IPS-11a (cell line): Measurements from ENCODE around the gene GPX3.

Experiments used
- H3K4me3 ChIP-seq: one replicate; pipeline ENCODE4 v1.5.1; 2013; ENCODE audit warnings: low read depth, low read length, control low read depth

GPX3 gene

GRCh38 chr5:151012862-151013261 lies 7.5 kb upstream of the GPX3 start:
- H3K4me3 ChIP-seq: no peak overlapping the region

GRCh38 chr5:151014680-151015343 lies 5.6 kb upstream of the GPX3 start:
- no peak overlapping the region for H3K4me3 ChIP-seq

DNA sequence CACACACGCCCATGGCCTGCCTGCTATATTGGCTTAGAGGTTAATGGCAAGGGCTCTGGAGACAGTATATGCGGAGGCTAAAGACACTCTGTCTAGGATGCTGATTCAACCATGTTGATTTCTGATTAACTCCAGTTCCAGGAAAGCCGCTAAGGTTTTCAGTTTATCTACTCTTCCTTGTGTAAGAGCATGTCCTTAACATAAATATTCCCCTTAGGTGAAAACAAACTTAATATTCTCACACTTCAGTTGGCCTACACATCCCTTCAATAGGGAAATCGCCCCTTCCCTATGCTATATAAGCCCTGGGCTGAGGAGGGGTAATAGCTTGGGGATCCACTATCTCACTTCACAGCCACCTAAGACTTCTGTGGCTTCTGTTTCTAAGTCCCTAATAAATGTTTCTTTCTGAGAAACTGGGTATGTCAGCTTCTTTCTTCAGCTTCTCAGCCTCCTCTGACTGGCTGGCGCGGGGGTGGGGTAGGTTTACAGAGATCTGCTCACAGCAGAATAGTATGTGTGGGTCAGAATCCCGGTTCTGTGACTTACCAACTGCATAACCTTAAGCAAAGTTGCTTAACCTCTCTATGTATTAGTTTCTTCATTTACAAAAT lies 4.3 kb upstream of the GPX3 start:
- H3K4me3 ChIP-seq: no peak overlapping the region

- no peak overlapping the region for H3K4me3 ChIP-seq
Measured at GRCh38 chr5:151016700-151017099, 3.7 kb upstream of the GPX3 start.

DNA sequence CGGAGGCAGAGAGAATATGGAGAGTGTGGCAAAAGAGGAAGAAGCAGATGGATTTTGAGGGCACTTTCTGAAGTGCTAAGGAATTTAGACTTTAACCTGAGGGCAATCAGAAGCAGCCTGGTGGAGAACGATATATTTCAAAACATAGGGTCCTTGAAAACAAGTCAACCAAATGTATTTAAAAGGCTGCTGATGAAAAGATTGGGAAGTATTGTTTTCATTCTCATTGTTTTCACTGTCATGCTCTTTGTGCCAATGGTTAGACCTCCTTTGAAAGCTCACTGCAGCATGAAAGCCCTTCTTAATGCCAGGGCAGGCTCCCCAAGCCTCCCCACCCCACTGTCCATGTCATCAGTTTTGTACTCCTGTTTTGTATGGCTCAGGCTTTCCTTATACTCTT lies 2.5 kb upstream of the GPX3 start:
- no peak overlapping the region for H3K4me3 ChIP-seq

DNA sequence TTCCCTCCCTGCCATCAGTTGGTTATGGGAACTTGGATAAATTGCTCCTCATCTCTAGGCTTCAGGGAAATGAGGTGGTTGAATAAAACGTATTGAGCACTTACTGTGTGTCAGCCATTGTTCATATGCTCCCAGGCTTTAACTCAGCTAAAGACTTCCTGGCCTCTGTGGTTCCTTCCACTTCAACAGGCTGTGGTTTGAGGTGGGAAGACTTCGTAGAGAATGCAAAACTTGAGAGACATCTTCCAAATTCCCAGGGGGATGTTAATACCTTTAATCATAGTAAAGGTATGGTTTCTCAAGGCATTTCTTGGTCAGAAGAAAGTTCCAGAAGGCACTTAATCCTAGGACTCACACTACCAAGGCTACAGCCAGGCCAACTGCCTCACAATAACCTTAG lies 1.5 kb upstream of the GPX3 start:
- H3K4me3 ChIP-seq: no peak overlapping the region

- H3K4me3 ChIP-seq: no peak overlapping the region
Measured at GRCh38 chr5:151019331-151019730, 1.1 kb upstream of the GPX3 start.

DNA sequence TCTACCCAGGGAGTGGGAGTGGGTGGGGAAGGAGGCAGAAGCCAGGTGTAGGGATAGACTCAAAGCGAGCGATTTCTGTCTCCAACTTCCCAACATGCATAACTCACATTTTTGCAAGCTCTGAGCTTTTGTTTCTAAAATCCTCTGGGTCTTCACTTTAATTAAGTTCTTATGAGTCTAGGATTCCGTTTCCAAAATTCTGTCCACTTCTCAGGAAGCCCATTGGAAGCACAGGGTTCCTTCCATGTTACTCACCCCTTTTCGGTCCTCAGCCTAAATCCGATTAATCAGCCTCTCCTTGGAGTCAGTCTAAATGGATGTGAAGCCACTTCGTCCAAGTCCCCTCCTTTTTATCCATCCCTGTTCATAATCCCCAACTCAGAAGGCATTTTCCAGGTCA lies 1.4 kb downstream of the GPX3 start:
- no peak overlapping the region for H3K4me3 ChIP-seq

DNA sequence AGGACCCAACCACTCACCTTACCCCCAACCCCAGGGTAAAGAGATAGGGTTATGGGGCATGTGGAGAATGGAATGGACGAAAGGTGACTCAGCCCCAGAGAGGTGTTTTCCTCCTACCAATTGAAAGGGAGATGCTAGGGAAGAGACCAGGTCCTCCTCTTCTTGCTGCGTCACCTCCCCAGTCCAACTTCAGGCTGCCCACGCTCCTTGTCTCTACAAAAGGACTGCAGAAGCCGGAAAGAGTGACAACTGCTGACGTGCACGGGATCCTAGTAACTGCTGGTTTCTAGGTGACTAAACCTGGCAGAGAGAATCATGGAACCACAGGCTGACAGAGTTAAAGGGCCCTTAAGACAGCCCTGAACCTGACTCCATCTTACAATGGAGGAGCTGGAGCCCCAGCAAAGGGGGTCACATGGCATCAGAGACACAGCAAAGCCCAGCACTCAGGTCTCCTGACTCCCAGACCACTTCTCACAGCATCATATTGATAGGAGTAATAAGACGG lies 2.2 kb downstream of the GPX3 start:
- H3K4me3 ChIP-seq: no peak overlapping the region

DNA sequence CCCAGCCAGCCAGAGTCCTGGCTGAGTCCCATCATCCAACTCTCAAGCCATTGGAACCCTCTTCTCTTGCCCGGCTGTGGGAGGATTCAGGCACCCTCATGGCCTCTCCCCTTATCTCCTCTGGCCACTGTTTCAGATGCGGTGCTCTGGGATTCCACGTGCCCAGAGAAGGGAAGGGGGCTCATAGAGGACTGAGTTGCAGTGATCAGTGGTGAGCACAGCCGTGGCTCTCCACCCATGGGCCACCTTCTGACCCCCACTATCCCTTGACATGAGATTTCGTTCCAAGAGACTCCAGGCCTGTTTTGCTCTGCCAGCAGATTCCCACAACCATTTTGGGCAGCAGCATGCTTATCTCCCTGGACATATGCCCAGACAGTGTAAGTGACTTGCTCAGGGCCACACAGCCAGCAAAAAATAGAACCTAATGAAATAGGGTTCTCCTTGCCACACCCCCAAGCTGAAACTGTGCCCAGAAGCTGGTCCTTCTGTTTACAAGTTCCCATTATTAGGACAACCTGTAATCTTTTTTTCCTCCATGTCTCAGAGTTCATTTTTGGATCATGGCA lies 2.7 kb downstream of the GPX3 start:
- no peak overlapping the region for H3K4me3 ChIP-seq

DNA sequence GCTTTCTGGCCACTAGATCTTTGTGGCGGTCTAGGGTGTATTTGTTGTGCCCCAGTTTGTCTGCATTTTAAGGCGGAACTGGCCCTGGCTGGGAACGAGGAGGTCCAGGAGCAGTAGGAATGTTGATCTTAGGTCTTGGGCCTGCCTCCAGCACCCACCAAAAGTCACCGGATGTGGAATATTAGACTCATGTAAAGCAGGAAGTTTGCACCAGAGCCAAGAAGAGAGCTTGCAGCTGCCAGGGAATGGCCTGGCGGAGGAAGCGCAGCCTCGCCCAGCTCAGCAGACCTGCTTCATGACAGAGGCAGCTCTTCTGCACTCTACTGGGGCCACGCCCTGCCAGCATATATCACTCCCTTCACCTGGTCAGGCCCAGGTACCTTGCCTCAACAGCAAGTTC lies 3.3 kb downstream of the GPX3 start:
- no peak overlapping the region for H3K4me3 ChIP-seq

DNA sequence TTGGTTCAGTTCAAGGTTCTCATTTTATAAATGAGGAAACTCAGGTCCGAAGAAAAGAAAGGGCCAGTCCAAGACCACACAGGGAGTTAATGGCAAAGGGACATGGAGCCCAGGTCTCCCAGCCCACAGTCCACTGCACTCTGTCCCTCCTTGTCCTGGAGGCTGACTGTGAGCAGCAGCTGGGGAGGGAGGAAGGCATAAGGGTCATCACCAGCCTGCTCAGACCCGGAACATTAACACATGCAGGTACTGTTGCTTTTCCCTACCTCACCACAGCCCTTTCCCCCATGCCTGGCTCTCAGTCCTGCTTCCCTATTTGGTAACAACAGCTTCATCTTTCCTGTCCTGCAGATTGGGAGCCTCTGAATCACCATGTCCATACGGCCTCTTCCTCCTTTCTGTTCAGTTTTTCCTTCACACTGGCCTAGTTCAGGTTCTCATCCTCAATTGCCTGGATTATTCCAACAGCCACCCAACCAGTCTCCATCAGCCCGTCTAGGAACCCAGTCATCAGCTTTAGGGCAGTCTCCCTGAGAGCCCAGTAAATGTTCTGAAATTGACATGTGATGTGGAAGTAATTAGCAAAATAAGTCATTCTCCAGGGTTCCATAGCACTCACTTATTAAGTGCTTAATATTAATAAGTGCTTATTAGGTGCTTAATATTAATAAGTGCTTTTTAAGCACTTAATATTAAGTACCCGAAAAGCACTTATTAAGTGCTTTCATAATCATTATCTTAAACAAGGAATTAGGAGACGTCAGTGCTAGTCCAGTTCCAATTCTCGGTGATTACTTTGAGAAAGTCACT lies 4.3 kb downstream of the GPX3 start:
- H3K4me3 ChIP-seq: no peak overlapping the region

DNA sequence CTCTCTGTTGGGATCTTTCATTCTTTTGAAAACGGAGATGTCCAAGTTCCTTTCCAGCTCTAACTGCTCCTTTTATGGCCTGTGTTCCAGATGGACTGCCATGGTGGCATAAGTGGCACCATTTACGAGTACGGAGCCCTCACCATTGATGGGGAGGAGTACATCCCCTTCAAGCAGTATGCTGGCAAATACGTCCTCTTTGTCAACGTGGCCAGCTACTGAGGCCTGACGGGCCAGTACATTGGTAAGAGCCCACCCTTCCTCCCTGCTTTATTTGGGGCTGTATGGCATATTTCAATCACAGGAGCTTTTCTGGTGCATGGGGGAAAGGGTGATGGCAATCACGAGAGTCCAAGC lies 4.8 kb downstream of the GPX3 start:
- H3K4me3 ChIP-seq: no peak overlapping the region

GRCh38 chr5:151026088-151026487 lies 5.7 kb downstream of the GPX3 start:
- no peak overlapping the region for H3K4me3 ChIP-seq

GRCh38 chr5:151026679-151027078 lies 6.3 kb downstream of the GPX3 start:
- no peak overlapping the region for H3K4me3 ChIP-seq

- no peak overlapping the region for H3K4me3 ChIP-seq
Measured at GRCh38 chr5:151027961-151028479, 7.6 kb downstream of the GPX3 start.

GRCh38 chr5:151028717-151029116 lies 8.3 kb downstream of the GPX3 start:
- no peak overlapping the region for H3K4me3 ChIP-seq

DNA sequence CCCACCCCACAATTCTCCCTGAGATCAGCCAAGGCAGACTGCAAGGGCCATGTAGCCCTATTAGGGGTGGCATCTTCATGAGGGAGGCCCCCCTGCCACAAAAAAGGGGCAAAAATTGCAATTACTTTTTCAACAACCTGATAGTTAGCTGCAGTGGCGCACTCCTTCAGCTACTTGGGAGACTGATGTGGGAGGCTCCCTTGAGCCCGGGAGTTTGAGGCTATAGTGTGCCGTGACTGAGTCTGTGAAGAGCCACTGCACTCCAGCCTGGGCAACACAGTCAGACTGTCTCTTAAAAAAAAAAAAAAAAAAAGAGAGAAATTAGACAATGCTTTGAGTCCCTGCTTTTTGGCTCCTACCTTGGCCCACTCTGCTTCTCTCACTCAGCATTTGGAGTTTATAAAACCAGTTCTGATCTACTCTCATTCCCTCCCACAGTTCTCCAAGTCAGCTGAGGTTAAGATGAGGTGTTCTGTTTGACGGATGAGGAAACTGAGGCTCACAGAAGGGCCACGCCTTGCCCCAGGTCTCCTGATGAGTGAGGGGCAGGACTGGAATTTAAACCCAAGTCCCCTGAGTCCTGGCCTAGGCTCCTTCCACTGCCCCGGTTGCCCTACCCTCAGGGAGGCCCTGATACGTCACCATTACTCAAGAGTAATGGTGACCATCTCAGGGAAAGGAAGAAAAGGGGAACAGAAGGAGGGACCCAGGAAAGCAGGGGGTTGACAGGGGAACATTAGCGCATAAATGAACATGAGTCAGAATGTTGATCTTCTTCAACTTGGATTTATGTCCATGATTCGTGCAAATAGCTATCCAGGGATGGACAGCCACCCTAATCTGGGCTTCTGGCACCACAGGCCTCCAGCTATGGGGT lies 9.0 kb downstream of the GPX3 start:
- no peak overlapping the region for H3K4me3 ChIP-seq

DNA sequence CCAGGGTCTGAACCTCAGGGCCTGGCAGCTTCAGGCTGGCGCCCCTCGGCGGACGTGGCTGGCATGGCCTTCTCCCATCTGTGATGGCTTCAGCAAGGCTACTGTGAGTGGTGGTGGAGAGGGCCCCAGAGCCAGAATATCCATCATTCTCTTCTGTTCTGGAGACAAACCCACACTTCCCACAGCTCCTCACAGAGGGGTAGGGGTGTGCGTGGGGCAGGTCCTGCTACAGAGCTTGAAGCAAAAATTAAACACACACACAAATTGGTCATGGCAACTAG lies 9.6 kb downstream of the GPX3 start:
- no peak overlapping the region for H3K4me3 ChIP-seq

DNA sequence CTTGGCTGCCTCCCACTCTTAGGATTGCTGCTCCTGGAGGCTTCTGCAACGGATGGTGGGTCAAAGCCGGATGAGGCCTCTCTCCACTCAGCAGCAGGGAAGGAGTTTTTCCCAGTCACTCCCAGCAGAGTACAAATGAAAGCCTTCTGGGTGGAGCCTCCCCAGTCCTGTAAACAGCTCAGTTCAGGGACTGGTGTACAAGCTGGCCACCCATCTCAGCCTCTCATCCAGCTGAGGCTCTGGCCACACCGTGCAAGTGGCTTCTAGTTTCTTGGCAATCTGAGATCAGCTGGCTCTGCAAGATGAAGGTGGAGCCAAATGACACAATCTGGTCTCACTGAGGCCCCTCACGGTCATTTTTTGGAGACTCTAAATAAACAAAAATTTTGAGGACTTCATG lies 10.0 kb downstream of the GPX3 start:
- H3K4me3 ChIP-seq: no peak overlapping the region

- no peak overlapping the region for H3K4me3 ChIP-seq
Measured at GRCh38 chr5:151031554-151031953, 11.2 kb downstream of the GPX3 start.
